Measurements from ENCODE around the gene ZNF181. TPM values are rescaled to one million over a fixed set of nuclear protein-coding genes. Genes with fewer than 3 reads are reported as not detected.

The ZNF181 gene
- total and polyA plus RNA-seq, 2 donors from 2014 or later = 13.4 to 14.0 TPM

DNA sequence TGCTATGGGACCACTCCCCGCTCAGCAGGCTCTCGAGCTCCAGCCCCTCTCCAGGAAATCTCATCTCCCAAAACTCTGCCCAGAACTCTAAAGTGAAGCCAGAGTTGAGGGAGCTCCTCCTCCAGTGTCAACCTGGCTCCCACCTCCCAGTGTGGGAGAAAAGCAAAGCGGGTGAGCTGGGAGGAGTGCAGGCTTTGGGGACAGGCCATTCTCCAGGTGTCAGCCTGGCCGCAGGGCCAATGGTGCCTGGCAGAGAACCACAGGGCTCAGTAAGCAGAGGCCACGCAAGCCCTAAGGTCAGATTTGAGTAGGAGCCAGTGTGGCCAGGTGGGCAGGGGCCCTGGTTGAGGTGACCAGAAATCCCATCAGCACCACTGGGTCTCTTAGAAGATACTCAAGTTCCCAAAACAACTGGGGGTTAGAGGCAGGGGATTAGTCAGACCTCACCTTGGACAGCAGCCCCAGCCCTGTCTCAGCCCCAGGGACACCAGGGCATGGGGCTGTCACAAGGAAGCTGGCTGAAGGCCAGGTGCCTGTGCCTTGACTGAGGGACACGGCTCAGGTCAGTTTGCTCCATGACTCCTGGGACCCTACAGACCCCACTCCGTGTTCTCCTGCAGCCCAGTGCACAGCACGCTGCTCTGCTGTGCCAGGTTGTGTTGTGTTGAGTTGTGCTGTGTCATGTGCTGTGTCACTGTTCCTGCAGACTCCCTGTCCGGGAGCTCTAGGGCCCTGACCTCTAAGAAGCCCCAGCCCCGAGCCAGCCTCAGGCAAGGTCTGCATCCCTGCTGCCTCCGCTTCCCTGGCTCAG lies 2.8 kb upstream of the ZNF181 start:
- Histone ChIP-seq H3K27me3 (ENCODE audit: control insufficient read depth, insufficient read depth, low read length) (no peaks in the 10 kb centered on the region), H3K9ac (ENCODE audit: low read length in 3 of 3) (no peak overlapping the region), H3K4me3 (ENCODE audit: low read length in 3 of 3) (no peak overlapping the region), H3K4me1 (ENCODE audit: control insufficient read depth in 2 of 3, insufficient read depth in 2 of 3, low read depth in 1 of 3, low read length in 3 of 3) (peaks cover 0 to 8% (median 5%) of the 10 kb centered on the region in 3 donors), H3K36me3 (ENCODE audit: control insufficient read depth in 2 of 3, insufficient read depth in 3 of 3, low read length in 3 of 3) (peaks cover 6 to 10% (median 9%) of the 10 kb centered on the region in 3 donors), H3K27ac (ENCODE audit: low read depth in 2 of 2, low read length in 2 of 2) (no peak overlapping the region), H3K9me3 (ENCODE audit: control insufficient read depth in 2 of 3, insufficient read depth in 1 of 3, low read length in 3 of 3) (peaks cover 0 to 8% (median 0%) of the 10 kb centered on the region in 3 donors)
- TF ChIP-seq, protein P1, sequence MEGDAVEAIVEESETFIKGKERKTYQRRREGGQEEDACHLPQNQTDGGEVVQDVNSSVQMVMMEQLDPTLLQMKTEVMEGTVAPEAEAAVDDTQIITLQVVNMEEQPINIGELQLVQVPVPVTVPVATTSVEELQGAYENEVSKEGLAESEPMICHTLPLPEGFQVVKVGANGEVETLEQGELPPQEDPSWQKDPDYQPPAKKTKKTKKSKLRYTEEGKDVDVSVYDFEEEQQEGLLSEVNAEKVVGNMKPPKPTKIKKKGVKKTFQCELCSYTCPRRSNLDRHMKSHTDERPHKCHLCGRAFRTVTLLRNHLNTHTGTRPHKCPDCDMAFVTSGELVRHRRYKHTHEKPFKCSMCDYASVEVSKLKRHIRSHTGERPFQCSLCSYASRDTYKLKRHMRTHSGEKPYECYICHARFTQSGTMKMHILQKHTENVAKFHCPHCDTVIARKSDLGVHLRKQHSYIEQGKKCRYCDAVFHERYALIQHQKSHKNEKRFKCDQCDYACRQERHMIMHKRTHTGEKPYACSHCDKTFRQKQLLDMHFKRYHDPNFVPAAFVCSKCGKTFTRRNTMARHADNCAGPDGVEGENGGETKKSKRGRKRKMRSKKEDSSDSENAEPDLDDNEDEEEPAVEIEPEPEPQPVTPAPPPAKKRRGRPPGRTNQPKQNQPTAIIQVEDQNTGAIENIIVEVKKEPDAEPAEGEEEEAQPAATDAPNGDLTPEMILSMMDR (IDR thresholded peaks at IDR 0.05; ENCODE audit: borderline replicate concordance, extremely low read depth, insufficient read depth) = no peak
- intact Hi-C loops (cut with DNase I) = no loop called here
- no peak for FAIRE-seq
- peak in 1 of 5 donors; percentile 57 for DNase-seq

DNA sequence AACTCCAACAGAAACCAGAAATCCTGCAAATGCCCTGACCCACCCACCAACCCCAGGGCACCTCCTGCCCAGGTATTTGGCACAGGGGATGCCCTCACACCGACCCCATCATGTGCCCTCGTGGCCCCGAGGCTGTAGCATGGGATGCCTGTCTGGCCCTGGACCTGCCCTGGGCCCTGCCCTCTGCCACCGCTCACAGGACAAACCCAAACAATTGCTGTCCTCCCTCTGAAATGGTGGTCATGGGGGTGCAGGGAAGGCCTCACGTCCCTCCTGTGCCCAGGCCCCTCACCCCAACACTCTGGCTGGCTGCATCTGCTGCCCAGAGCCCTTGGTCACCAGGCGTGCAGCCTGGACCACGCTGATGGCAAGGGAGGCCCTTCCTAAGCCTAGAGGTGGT lies 2.1 kb upstream of the ZNF181 start:
- H3K36me3 ChIP-seq (ENCODE audit: control insufficient read depth in 2 of 3, insufficient read depth in 3 of 3, low read length in 3 of 3) = peaks cover 6 to 13% (median 9%) of the 10 kb centered on the region in 3 donors
- intact Hi-C loops (cut with DNase I) = no loop called here
- peaks cover 0 to 8% (median 5%) of the 10 kb centered on the region in 3 donors for H3K4me1 ChIP-seq (ENCODE audit: control insufficient read depth in 2 of 3, insufficient read depth in 2 of 3, low read depth in 1 of 3, low read length in 3 of 3)
- H3K9me3 ChIP-seq (ENCODE audit: control insufficient read depth in 2 of 3, insufficient read depth in 1 of 3, low read length in 3 of 3) = peaks cover 0 to 12% (median 0%) of the 10 kb centered on the region in 3 donors
- H3K27me3 ChIP-seq (ENCODE audit: control insufficient read depth, insufficient read depth, low read length) = no peaks in the 10 kb centered on the region
- H3K9ac ChIP-seq (ENCODE audit: low read length in 3 of 3) = no peak overlapping the region
- DNase-seq (peak in 1 of 5 donors; percentile 39), FAIRE-seq (no peak)
- no peak overlapping the region for H3K27ac ChIP-seq (ENCODE audit: low read depth in 2 of 2, low read length in 2 of 2)
- TF ChIP-seq, protein P1 (IDR thresholded peaks at IDR 0.05; ENCODE audit: borderline replicate concordance, extremely low read depth, insufficient read depth) = no peak
- H3K4me3 ChIP-seq (ENCODE audit: low read length in 3 of 3) = no peak overlapping the region

DNA sequence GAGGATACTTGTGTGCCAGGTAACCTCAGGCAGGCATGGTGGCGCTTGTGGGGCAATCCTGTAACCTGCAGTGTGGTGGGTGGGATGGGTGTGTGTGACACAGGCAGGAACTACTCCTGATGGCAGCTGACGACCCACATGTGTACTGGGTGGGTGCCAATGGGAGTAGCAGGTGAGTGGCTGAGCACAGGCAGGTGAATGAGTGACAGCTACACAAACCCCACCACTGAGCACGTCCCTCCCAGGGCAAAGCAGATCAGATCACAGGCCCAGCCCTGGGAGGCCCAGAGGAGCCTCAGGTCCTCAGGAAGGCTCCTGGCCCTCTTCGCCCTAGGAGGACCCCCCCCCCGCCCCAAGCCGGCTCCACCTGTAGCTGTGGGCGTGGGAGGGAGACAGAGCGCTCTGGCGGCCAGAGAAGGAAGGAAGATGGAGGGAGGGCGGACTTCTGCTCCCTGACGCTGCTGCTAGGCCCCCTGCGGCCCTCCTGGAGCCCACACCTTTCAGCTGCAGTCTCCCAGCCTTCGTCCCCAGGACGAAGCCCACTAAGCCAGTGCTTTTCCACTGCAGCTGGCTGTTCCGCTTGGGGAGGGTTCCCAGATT lies 1.3 kb upstream of the ZNF181 start:
- Histone ChIP-seq H3K4me3 (ENCODE audit: low read length in 3 of 3) (peak overlapping the region; percentile 16 to 98 (median 83)), H3K4me1 (ENCODE audit: control insufficient read depth in 2 of 3, insufficient read depth in 2 of 3, low read depth in 1 of 3, low read length in 3 of 3) (peaks cover 0 to 8% (median 5%) of the 10 kb centered on the region in 3 donors), H3K36me3 (ENCODE audit: control insufficient read depth in 2 of 3, insufficient read depth in 3 of 3, low read length in 3 of 3) (peaks cover 6 to 20% (median 11%) of the 10 kb centered on the region in 3 donors), H3K9ac (ENCODE audit: low read length in 3 of 3) (peak overlapping the region in 2 of 3 donors; percentile 40 to 97), H3K27me3 (ENCODE audit: control insufficient read depth, insufficient read depth, low read length) (no peaks in the 10 kb centered on the region), H3K27ac (ENCODE audit: low read depth in 2 of 2, low read length in 2 of 2) (peak overlapping the region; percentile 23 to 63), H3K9me3 (ENCODE audit: control insufficient read depth in 2 of 3, insufficient read depth in 1 of 3, low read length in 3 of 3) (peaks cover 0 to 17% (median 1%) of the 10 kb centered on the region in 3 donors)
- FAIRE-seq = no peak
- TF ChIP-seq, protein P1 (IDR thresholded peaks at IDR 0.05; ENCODE audit: borderline replicate concordance, extremely low read depth, insufficient read depth) = no peak
- DNase-seq = peak; percentile 23 to 68 (median 45)
- intact Hi-C loops (cut with DNase I) = no loop called here
